Stimulated activated CD4-positive, alpha-beta T cell treated with anti-CD3 and anti-CD28 coated beads, TNF-alpha, amount 100 ng/mL, for 1 hour (primary cell): ENCODE data around the gene MS4A6E.

ENCODE experiments used
- DNase-seq, 3 donors: peaks; one replicate each; pipeline ENCODE4 v3.0.0-alpha.2; 2020; ENCODE audit warnings: low read depth in 3 of 3, low spot score in 1 of 3

Gene MS4A6E

GRCh38 chr11:60371854-60372253, 44.8 kb downstream of the MS4A6E start:
- DNase-seq: no peak

GRCh38 chr11:60372767-60373166, 45.7 kb downstream of the MS4A6E start:
- DNase-seq: no peak

GRCh38 chr11:60375316-60375715, 48.3 kb downstream of the MS4A6E start:
- no peak for DNase-seq

GRCh38 chr11:60376601-60377000, 49.5 kb downstream of the MS4A6E start:
- no peak for DNase-seq

DNA sequence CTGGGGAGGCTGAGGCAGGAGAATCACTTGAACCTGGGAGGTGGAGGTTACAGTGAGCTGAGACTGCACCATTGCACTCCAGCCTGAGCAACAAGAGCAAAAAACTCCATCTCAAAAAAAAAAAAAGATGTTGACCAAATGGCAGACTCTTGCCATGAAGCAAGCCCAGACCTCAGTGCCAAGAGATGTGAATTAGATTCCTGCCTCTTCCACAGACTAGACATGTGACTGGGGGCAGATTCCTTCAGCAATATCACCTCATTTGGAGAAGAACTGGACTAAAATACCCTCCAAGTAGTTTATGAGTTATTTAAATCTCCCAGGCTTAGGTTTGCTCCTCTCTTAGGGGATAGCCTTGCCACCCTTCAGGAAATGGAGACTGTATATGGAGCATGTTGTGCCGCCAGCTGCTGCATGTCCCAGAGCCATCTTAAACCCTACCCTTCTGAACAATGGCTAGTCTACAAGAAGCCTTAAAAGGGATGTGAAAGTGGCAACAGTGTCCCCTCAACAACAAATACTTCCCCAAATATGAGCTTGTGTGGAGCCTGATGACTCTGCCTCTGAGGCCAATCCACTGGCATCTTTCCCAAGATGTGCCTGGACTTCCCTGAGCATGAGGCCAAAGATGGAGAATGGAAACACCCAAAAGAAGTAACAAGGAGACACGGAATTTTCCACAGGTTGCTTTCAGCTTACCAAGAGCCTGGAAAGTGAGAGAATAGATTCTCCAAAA, 50.5 kb downstream of the MS4A6E start:
- no peak for DNase-seq

GRCh38 chr11:60378354-60378753, 51.3 kb downstream of the MS4A6E start, which contains the start of gene MS4A7:
Gene MS4A7 (plus strand): TSS chr11:60378532. CDS start chr11:60383142, 4,610 bp downstream.
- DNase-seq: no peak

DNA sequence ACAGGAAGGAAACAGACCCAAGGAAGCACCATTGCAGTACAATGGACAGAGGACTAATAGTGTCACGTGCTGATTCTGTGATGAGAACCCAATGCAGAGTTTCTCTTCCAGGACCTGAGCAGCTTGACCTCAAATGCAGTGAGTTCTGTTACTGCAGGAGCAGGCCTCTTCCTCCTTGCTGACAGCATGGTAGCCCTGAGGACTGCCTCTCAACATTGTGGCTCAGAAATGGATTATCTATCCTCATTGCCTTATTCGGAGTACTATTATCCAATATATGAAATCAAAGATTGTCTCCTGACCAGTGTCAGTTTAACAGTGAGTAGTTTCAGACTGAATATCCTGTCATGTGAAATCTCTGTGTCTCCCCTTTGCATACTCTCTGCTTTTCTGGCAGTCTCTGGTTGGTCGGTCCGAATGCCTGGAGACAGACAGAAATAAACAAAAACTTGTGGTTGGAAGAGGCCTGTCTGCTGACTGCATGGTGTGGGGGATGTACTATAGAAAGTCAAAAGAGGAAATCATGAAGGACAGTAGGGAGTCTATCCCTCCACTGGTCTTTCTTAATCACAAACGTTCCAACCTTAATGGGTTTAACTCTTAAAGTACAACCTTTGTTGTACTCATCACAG, 62.3 kb downstream of the MS4A6E start:
- no peak for DNase-seq

DNA sequence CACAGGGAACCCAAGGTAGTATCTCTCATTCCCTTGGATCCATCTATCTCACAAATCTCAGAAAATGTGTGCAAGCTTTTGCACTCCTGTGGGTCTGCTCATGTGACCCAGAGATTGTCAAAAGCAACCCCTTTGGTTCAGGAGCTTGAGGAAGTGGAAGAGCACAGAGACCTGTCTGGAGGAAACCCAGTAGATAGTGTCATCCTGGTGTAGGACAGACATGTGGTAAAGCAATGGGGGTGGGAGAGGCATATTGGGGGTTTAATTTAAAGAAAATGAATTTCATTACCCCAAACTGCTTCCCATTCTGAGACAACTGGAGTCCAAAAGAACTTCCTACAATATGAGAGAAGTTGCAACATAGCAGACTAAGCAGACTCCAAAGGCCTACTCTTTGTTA, 63.4 kb downstream of the MS4A6E start:
- DNase-seq: no peak
